ENCODE results near the gene ABHD1.

- TF ChIP-seq, protein P1, sequence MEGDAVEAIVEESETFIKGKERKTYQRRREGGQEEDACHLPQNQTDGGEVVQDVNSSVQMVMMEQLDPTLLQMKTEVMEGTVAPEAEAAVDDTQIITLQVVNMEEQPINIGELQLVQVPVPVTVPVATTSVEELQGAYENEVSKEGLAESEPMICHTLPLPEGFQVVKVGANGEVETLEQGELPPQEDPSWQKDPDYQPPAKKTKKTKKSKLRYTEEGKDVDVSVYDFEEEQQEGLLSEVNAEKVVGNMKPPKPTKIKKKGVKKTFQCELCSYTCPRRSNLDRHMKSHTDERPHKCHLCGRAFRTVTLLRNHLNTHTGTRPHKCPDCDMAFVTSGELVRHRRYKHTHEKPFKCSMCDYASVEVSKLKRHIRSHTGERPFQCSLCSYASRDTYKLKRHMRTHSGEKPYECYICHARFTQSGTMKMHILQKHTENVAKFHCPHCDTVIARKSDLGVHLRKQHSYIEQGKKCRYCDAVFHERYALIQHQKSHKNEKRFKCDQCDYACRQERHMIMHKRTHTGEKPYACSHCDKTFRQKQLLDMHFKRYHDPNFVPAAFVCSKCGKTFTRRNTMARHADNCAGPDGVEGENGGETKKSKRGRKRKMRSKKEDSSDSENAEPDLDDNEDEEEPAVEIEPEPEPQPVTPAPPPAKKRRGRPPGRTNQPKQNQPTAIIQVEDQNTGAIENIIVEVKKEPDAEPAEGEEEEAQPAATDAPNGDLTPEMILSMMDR (IDR thresholded peaks at IDR 0.05) = no peak
- TF ChIP-seq POLR2AphosphoS5 (IDR thresholded peaks at IDR 0.05) = no peak
Measured at GRCh38 chr2:27136751-27137150, 13.1 kb downstream of the ABHD1 start.

All from prostate gland (tissue), 2 donors.